ENCODE data around the gene KCNC3. TPM values are rescaled to one million over a fixed set of nuclear protein-coding genes. Genes with fewer than 3 reads are reported as not detected.

KCNC3 gene
- total and polyA plus RNA-seq, 9 donors = 0.19 to 10.2 (median 0.72) TPM

GRCh38 chr19:50318438-50318837 lies 10.7 kb downstream of the KCNC3 start:
- DNase-seq = no peak
- TF ChIP-seq EP300 (IDR thresholded peaks at IDR 0.05) = no peak
- TF ChIP-seq, protein P1, sequence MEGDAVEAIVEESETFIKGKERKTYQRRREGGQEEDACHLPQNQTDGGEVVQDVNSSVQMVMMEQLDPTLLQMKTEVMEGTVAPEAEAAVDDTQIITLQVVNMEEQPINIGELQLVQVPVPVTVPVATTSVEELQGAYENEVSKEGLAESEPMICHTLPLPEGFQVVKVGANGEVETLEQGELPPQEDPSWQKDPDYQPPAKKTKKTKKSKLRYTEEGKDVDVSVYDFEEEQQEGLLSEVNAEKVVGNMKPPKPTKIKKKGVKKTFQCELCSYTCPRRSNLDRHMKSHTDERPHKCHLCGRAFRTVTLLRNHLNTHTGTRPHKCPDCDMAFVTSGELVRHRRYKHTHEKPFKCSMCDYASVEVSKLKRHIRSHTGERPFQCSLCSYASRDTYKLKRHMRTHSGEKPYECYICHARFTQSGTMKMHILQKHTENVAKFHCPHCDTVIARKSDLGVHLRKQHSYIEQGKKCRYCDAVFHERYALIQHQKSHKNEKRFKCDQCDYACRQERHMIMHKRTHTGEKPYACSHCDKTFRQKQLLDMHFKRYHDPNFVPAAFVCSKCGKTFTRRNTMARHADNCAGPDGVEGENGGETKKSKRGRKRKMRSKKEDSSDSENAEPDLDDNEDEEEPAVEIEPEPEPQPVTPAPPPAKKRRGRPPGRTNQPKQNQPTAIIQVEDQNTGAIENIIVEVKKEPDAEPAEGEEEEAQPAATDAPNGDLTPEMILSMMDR (IDR thresholded peaks at IDR 0.05) = no peak
- TF ChIP-seq POLR2A (IDR thresholded peaks at IDR 0.05) = no peak

GRCh38 chr19:50317115-50317514 lies 12.1 kb downstream of the KCNC3 start:
- intact Hi-C loops (cut with DNase I) = no loop called here
- no peak overlapping the region for H3K27ac ChIP-seq
- no peaks in the 10 kb centered on the region for H3K27me3 ChIP-seq
- H3K4me1 ChIP-seq (ENCODE audit: insufficient read depth) = no peaks in the 10 kb centered on the region
- H3K9me3 ChIP-seq = no peaks in the 10 kb centered on the region
- no peaks in the 10 kb centered on the region for H3K36me3 ChIP-seq
- no peak for TF ChIP-seq EP300 (IDR thresholded peaks at IDR 0.05)
- TF ChIP-seq, protein P1 (IDR thresholded peaks at IDR 0.05) = no peak
- TF ChIP-seq POLR2A (IDR thresholded peaks at IDR 0.05) = no peak
- no peak overlapping the region for H3K4me3 ChIP-seq
- no peak for DNase-seq
- WGBS, 3 donors = 59 to 64% (median 63%) methylated on average over 4 of the region's 4 CpGs

More at GRCh38 chr19:50318438-50318837, 10.7 kb downstream of the KCNC3 start:
- H3K4me3 ChIP-seq = no peak overlapping the region
- H3K27ac ChIP-seq = no peak overlapping the region
- H3K27me3 ChIP-seq = no peaks in the 10 kb centered on the region
- no peaks in the 10 kb centered on the region for H3K9me3 ChIP-seq
- 78 to 84% (median 81%) methylated on average over 8 of the region's 8 CpGs for WGBS, 3 donors
- intact Hi-C loops (cut with DNase I) = no loop called here
- no peaks in the 10 kb centered on the region for H3K4me1 ChIP-seq (ENCODE audit: insufficient read depth)
- no peaks in the 10 kb centered on the region for H3K36me3 ChIP-seq

- no peak overlapping the region for H3K4me3 ChIP-seq
- no peak for DNase-seq
- no peaks in the 10 kb centered on the region for H3K36me3 ChIP-seq
- 0 to 1% (median 1%) methylated on average over 18 of the region's 18 CpGs for WGBS, 3 donors
- H3K27ac ChIP-seq = no peak overlapping the region
- intact Hi-C loops (cut with DNase I) = no loop called here
- no peaks in the 10 kb centered on the region for H3K4me1 ChIP-seq (ENCODE audit: insufficient read depth)
- H3K9me3 ChIP-seq = no peaks in the 10 kb centered on the region
- no peak for TF ChIP-seq EP300 (IDR thresholded peaks at IDR 0.05)
- no peak for TF ChIP-seq POLR2A (IDR thresholded peaks at IDR 0.05)
- no peaks in the 10 kb centered on the region for H3K27me3 ChIP-seq
These were observed 13.3 kb downstream of the KCNC3 start for GRCh38 chr19:50315773-50316448.

- H3K36me3 ChIP-seq = no peaks in the 10 kb centered on the region
- TF ChIP-seq, protein P1 (IDR thresholded peaks at IDR 0.05) = no peak
- no peak for TF ChIP-seq POLR2A (IDR thresholded peaks at IDR 0.05)
- no peak for TF ChIP-seq EP300 (IDR thresholded peaks at IDR 0.05)
- no peak for DNase-seq
- H3K4me3 ChIP-seq = no peak overlapping the region
- intact Hi-C loops (cut with DNase I) = no loop called here
- no peaks in the 10 kb centered on the region for H3K9me3 ChIP-seq
- no peaks in the 10 kb centered on the region for H3K27me3 ChIP-seq
- H3K4me1 ChIP-seq (ENCODE audit: insufficient read depth) = no peaks in the 10 kb centered on the region
- 1 to 2% (median 2%) methylated on average over 35 to 40 of the region's 40 CpGs for WGBS, 3 donors
- H3K27ac ChIP-seq = no peak overlapping the region
These were observed 14.2 kb downstream of the KCNC3 start for GRCh38 chr19:50314724-50315708.
